Measurements from ENCODE around the gene TEAD3.

Gene TEAD3

GRCh38 chr6:35492258-35492973 is 4.5 kb downstream of the TEAD3 start:
- DNase-seq (ENCODE audit: low read depth in 2 of 2) = no peak

DNA sequence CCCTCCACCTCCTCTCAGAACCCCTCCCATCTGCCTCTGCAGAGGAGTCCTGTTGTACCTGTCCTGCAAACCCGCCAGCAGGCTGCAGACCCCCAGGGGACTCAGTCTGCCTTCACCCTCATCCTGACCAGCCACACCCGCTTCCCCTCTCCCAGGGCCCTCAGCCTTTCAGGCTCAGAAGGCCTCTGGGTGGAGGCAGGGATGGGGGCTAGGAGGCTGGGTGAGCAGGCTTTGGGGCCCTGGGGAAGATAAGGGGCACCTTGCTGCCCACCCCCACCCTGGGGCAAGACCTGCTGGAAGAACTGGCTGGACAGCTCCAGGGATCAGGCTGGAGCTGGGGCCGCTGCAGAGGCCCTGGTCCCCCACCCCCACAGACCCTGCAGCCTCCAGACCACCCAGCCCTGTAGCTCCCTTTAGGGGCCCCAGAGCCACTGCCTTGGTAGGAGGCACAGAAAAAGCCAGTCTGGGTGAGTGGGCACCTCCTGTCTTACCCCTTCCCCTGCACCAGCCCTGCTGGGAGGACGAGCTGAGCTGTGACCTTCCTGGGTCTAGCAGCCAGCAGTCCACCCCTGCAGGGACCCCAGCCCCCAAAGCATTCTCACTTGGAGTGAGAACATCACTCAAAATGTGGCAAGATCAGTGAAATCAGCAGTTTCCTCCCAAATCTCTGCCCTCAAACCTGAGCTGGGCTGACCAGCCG is 5.2 kb downstream of the TEAD3 start:
- DNase-seq (ENCODE audit: low read depth in 2 of 2) = no peak

DNA sequence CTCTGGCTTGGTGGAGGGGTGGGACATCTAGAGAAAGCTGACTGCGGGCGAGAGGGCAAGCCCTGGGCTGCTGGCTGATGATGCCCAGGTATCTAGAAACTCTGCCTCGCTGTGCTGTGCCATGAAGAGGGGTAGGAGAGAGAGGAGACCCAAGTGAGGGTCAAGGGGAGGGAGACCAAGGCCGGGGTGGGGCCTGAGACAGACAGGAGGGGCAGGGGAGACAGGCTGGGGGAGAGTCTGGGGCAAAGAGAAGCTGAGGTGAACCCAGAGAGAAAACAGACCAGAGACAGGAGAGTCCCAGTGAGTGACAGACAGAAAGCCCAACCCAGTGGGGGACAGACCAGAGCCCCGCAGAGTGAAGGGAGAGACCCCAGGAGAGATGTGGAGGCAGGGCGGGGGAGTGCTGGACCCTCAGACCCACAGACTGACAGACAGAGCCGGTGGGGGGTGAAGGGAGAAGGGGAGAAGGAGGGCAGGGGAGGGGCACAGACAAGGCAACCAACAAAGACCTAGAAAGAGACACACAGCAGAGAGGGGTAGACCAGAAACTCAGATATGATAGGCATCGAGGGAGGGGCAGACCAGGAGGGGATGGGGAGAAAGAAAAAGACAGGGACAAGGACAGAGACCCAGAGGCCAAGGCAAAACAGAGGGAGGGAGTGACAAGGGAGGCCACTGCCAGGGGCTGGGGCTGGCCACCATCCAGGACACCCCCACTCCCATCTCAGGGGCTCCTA is 5.9 kb downstream of the TEAD3 start:
- DNase-seq (ENCODE audit: low read depth in 2 of 2) = no peak

GRCh38 chr6:35489995-35490791 is 6.7 kb downstream of the TEAD3 start:
- no peak for DNase-seq (ENCODE audit: low read depth in 2 of 2)

DNA sequence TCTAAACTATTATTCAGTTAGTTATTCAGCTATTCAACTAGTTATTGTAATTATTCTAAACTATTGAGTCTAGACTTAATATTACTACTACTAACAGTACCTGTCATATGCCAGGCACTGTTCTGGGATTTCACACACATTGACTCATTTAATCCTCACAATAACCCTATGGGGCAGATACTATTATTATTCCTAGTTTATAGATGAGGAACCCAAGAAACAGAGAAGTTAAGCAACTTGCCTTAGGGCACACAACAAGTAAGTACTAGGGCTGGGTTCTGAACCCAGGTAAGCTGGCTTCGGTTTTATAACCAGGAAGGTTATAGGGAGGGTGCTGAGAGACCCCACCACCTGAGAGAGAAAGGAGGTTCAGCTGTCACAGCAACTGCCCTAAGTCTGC is 7.8 kb downstream of the TEAD3 start:
- DNase-seq (ENCODE audit: low read depth in 2 of 2) = no peak

DNA sequence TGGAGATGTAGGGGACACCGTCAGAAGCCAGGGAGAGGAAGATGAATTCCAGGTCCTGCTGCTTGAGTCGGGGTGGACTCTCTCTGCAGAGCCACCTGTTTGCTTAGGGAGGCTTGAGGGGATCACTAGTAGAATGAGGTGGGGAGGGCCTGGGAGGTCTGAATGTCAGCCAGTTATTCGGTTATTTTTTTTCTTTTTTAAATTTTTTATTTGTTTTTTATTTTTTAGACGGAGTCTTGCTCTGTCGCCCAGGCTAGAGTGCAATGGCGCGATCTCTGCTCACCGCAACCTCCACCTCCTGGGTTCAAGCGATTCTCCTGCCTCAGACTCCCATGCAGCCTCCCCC is 8.4 kb downstream of the TEAD3 start:
- no peak for DNase-seq (ENCODE audit: low read depth in 2 of 2)

GRCh38 chr6:35487658-35488516 is 9.0 kb downstream of the TEAD3 start:
- DNase-seq (ENCODE audit: low read depth in 2 of 2) = no peak

DNA sequence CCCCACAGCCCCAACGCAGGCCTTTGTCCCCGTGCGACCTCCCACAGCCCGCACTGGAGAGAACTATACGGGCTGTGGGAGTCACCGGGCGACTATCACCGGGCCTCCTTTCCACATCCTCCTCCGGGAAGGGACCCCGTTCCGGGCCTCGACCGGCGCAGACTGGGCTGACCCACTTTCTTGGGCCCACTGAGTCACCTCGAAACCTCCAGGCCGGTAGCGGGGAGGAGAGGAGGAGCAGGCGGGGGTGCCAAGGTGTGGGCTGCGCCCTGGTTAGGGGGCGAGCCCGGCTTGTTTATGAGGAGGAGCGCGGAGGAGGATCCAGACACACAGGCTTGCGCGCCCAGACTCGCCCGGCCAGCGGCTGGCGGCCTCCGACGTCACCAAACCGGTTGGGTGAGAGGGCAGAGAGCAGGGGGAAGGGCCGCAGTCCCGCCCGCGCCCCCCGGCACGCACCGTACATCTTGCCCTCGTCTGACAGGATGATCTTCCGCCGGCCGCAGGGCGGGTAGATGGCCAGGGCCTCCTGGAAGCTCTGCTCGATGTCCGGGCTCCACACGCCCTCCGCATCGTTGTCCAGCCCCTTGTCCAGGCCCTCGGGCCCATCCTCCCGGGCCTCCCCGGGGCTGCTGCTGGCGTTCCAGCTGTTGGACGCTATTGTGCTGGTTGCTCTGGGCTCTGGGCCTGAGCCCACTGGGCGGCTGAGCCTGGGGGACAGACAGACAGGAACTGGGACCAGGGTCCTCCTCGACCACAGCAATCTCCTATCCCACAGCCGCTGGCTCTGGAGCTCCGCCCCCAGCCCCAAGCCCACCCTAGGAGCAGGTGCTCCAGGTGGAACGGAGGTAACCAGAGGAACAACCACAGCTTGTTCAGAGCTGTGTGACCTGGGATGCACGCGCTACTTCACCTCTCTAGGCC is 10.6 kb downstream of the TEAD3 start:
- no peak for DNase-seq (ENCODE audit: low read depth in 2 of 2)

DNA sequence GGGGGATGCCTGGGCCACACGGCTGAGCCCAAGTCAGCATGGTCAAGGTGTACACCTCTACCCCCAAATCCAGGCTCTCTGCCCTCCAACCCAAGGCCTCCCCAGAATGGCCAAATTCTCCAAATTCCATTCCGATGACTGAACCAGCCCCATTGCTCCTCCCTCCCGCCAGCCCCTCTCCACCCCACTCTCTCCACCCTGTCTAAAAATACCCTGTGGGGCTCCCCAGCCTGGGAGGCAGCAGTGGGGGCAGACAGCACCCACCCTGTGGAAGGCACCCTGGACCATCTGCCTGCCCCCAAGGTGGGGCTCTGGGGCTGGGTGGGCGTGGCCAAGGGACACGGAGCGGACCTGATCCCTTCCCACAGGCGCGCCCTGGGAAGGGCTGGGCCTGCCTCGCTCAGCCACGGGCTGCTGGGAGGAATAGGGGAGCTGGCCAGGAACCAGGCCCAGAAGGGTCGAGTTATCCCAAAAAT is 11.4 kb downstream of the TEAD3 start:
- no peak for DNase-seq (ENCODE audit: low read depth in 2 of 2)

- no peak for DNase-seq (ENCODE audit: low read depth in 2 of 2)
Measured at GRCh38 chr6:35484921-35485392, 11.9 kb downstream of the TEAD3 start.

GRCh38 chr6:35483893-35484645 is 12.8 kb downstream of the TEAD3 start:
- DNase-seq (ENCODE audit: low read depth in 2 of 2) = no peak

- DNase-seq (ENCODE audit: low read depth in 2 of 2) = no peak
Measured at GRCh38 chr6:35483490-35483889, 13.4 kb downstream of the TEAD3 start.

- DNase-seq (ENCODE audit: low read depth in 2 of 2) = no peak
Measured at GRCh38 chr6:35483062-35483461, 13.8 kb downstream of the TEAD3 start.

DNA sequence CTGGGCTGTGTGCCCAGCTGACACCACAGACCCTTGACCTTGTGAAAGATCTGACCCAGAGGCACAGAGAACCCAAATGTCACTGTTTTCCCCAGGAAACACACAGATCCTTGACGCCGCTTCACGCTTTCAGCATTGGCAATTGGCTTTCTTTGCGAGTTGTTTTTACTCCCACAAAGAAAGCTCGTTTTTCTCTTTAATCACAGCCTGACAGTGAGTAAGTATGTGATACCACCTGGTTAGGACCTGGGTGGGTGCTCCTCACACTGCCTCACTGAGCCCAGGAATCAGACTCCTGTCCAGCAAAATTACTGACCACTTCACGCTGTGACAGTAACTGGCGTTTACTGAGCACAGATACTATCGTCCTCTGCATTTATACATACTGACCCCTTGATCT is 15.7 kb downstream of the TEAD3 start:
- no peak for DNase-seq (ENCODE audit: low read depth in 2 of 2)

GRCh38 chr6:35480176-35480575 is 16.7 kb downstream of the TEAD3 start:
- no peak for DNase-seq (ENCODE audit: low read depth in 2 of 2)

GRCh38 chr6:35478259-35478658 is 18.6 kb downstream of the TEAD3 start:
- DNase-seq (ENCODE audit: low read depth in 2 of 2) = no peak

- no peak for DNase-seq (ENCODE audit: low read depth in 2 of 2)
Measured at GRCh38 chr6:35477551-35478179, 19.2 kb downstream of the TEAD3 start.

GRCh38 chr6:35477028-35477427 is 19.9 kb downstream of the TEAD3 start:
- DNase-seq (ENCODE audit: low read depth in 2 of 2) = no peak

- no peak for DNase-seq (ENCODE audit: low read depth in 2 of 2)
Measured at GRCh38 chr6:35476004-35476403, 20.9 kb downstream of the TEAD3 start.

Measured in stimulated activated CD4-positive, alpha-beta T cell treated with anti-CD3 and anti-CD28 coated beads, Interleukin-15, amount 100 ng/mL, for 48 hours (primary cell).